SK-N-SH treated with all-trans-retinoic acid at 6 μM for 48 hours (cell line): Measurements from ENCODE around the gene RNF168.

Experiments used
- RARB ChIP-seq: fragments of 250-450 bp; sonication (Bioruptor Pico); IDR thresholded peaks from 2 replicates; pipeline ENCODE4 v1.8.0; 2021; ENCODE audit warnings: mild to moderate bottlenecking, moderate library complexity
- SNAI2 ChIP-seq: fragments of 250-450 bp; sonication (Bioruptor Pico); IDR thresholded peaks from 2 replicates; pipeline ENCODE4 v1.5.0; 2020; ENCODE audit warnings: mild to moderate bottlenecking, moderate library complexity

DNA sequence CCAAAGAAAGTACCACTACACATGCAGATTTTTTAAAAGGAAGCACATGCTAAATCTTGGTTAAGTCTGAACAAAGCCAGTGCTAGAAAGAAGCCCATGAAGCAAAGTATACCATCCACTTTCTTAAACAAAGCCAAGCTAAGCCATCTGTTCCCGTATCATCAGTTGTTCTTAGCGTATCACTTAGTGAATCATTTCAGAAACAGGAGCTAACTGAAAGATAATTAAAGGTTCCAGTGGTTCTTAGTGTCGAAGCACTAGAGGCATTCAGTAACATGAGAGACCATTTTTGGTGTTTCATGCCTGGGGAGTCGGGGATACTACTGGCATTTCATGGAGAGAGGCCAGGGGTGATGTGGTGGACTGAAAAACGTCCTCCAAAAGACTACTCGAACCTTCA, 84.2 kb downstream of the RNF168 start:
- TF ChIP-seq RARB (CRISPR knock-in tag): no peak
- no peak for TF ChIP-seq SNAI2 (CRISPR knock-in tag)
